Measurements from ENCODE around the gene TBC1D16.

GRCh38 chr17:79969906-79970305, 65.8 kb downstream of the TBC1D16 start:
- TF ChIP-seq CBFB (IDR thresholded peaks at IDR 0.05; ENCODE audit: low read depth) (no peak), CREM (IDR thresholded peaks at IDR 0.05; ENCODE audit: low read depth) (no peak), ELK1 (IDR thresholded peaks at IDR 0.05; ENCODE audit: low read depth, low read length) (no peak), EGR1 (IDR thresholded peaks at IDR 0.05; ENCODE audit: borderline replicate concordance in 1 of 2, low read depth in 2 of 2, low read length in 2 of 2) (no peak), POLR2AphosphoS5 (IDR thresholded peaks at IDR 0.05; ENCODE audit: low read length) (no peak), CTCF (IDR thresholded peaks at IDR 0.05 in 2 of 3, conservative IDR thresholded peaks at IDR 0.05 in 1 of 3; ENCODE audit: control insufficient read depth in 2 of 3, extremely low read depth in 1 of 3, insufficient read depth in 1 of 3, low read depth in 3 of 3, low read length in 3 of 3) (no peak), SUZ12 (IDR thresholded peaks at IDR 0.05; ENCODE audit: unreplicated experiment) (no peak), POLR2AphosphoS2 (IDR thresholded peaks at IDR 0.05; ENCODE audit: low read depth, low read length) (no peak), E4F1 (IDR thresholded peaks at IDR 0.05; ENCODE audit: borderline replicate concordance, partially characterized antibody) (no peak), CHD1 (IDR thresholded peaks at IDR 0.05; ENCODE audit: low read depth, low read length) (no peak), POLR2A (IDR thresholded peaks at IDR 0.05; ENCODE audit: low read depth, low read length) (no peak), SUPT20H (IDR thresholded peaks at IDR 0.05; ENCODE audit: borderline replicate concordance, control insufficient read depth, low read depth, low read length) (no peak)

All from GM12878 (cell line).